GM10266 (cell line): ENCODE measurements around the gene BCAS4.
"Not testable (repeated sequence)": the region's sequence is repeated elsewhere in the genome, so short reads cannot be mapped to it uniquely, and the experiment has no call there.

Source experiments
- DNase-seq: peaks from one replicate; pipeline ENCODE4 v3.0.0; 2012; ENCODE audit errors: extremely low spot score
- TF ChIP-seq, protein P1 (sequence below): IDR thresholded peaks from 2 replicates; pipeline ENCODE4 v1.5.1; 2012; ENCODE audit warnings: mild to moderate bottlenecking, low read depth; ENCODE audit not compliant: control insufficient read depth, insufficient read depth; ENCODE audit errors: missing control alignments

Gene BCAS4

DNA sequence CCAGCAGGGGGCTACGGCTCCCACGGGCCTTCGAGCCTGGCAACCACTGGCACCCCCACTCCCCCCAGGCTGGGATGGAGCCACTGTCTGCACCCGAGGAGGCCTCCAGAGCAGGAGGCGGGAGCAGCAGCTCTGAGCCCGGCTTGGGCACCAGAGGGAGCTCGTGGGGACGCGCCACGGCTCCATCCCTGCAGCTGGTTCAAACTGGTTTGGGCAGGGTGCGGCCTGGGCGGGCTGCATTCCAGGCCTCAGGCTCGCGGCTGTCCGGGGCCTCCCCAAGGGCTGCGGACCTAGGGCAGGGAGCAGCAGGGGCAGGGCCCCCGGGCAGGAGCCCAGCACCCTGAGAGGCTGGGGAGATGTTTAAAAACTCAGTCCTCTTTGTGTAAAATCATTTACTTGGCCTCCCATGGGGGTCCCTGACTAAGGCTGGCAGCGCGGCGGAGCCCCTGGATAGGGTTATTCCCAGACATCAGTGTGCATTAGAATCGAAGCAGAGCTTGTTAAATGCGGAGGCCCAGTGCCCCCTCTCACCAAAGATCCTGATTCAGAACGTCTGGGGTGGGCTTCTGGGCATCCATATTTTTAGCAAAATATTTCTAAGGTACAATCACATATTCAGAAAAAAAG is 4.1 kb upstream of the BCAS4 start:
- TF ChIP-seq, protein P1, sequence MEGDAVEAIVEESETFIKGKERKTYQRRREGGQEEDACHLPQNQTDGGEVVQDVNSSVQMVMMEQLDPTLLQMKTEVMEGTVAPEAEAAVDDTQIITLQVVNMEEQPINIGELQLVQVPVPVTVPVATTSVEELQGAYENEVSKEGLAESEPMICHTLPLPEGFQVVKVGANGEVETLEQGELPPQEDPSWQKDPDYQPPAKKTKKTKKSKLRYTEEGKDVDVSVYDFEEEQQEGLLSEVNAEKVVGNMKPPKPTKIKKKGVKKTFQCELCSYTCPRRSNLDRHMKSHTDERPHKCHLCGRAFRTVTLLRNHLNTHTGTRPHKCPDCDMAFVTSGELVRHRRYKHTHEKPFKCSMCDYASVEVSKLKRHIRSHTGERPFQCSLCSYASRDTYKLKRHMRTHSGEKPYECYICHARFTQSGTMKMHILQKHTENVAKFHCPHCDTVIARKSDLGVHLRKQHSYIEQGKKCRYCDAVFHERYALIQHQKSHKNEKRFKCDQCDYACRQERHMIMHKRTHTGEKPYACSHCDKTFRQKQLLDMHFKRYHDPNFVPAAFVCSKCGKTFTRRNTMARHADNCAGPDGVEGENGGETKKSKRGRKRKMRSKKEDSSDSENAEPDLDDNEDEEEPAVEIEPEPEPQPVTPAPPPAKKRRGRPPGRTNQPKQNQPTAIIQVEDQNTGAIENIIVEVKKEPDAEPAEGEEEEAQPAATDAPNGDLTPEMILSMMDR = peak; percentile 94
- DNase-seq = peak; percentile 87

DNA sequence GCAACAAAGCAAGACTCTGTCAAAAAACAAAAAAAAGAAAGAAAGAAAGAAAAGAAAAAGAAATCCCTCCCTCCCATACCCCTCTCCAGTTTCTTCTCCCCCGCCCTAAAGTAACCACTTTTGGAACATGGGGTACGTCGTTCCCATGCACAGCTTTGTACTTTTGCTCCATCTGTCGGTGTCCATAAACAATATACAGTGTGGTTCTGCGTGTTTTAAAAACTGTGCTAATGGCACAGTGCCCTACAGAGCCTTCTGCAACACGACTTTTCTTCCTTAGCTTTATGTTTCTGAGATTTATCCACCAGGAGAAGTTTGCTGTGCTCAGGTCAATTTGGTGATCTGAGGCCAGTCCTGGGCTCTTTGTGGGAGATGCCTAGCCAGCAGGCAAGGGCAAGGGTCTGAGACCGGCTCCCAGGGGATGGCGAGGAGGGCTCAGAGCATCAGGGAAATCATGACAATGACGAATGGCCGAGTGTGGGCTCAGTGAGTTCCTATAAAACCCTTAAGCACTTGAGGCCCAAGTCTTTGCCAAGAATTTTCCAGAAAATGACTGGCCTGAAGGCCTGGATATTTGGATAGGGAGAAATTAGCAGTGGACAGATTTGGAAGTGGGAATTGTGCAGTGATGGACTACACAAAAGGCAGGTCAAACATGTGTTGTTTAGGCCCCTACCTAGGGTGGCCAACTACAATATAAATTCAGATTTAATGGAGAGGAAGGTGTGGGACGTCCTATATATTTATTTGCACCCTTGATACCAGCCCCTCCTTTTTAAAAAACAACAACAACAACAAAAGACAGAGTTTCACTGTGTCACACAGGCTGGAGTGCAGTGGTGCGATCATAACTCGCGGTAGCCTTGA is 1.9 kb upstream of the BCAS4 start:
- no peak for DNase-seq
- TF ChIP-seq, protein P1 = no peak

DNA sequence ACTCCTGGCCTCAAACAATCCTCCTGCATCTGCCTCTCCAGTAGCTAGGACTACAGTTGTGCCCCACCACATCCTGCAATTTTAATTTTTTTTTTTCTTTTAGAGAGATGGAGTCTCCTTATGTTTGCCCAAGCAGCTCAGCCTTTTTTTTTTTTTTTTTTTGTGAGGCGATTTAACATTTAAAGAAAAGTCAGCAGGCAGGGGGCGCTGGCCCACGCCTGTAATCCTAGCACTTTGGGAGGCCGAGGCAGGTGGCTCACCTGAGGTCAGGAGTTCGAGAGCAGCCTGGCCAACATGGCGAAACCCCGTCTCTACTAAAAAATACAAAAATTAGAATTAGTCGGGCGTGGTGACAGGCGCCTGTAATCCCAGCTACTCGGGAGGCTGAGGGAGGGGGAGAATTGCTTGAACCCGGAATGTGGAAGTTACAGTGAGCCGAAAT is 1.3 kb upstream of the BCAS4 start:
- not testable (repeated sequence) for DNase-seq

DNA sequence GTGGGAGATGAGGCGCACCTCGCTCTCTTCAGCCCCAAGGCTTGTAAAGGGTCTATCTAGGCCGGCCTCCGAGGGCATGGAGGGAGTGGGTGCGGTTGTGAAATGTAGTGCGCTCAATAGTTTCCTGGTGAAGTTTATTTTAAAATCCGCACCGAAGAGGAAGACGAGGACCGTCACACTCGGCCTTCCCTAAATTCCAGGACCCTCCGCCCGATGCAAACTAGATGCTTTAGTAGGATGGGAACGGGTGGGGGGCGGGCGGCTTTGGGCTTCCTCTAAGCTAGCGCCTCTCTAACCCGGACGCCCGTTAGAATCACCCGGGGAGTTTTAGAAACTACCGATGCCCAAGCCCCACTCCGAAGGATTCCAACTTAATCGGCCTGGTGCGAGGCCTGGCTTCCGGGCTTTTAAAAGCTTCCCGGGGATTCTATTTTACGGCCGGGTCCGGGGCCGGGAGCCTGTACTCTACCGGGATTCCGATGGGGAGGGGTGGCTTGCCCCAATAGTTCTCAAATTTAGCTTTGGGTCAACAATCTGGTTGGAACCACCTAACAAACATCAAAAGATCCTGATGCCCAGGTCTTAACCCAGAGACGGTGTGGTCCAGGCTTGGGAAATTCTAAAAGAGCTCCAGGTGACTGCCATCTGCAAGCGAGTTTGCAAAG is 548 bp upstream of the BCAS4 start:
- TF ChIP-seq, protein P1 = no peak
- DNase-seq = peak; percentile 33

More for the DNA sequence above, 1.3 kb upstream of the BCAS4 start:
- TF ChIP-seq, protein P1 = peak; percentile 51

DNA sequence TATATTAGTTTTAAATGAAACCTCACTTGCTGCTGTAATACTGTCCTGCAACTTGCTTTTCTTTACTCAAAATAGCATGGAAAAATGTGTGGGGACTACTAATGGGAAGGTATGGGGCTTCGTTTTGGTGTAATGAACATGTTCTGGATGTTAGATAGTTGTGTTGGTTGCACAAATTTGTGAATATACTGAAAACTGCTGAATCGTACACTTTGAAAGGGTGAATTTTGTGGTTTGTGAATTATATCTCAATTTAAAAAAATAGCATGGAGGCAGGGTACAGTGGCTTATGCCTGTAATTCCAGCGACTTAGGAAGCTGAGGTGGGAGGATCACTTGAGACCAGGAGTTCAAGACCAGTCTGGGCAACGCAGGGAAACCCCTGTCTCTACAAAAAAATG is 2.3 kb downstream of the BCAS4 start:
- no peak for DNase-seq
- TF ChIP-seq, protein P1 = no peak

DNA sequence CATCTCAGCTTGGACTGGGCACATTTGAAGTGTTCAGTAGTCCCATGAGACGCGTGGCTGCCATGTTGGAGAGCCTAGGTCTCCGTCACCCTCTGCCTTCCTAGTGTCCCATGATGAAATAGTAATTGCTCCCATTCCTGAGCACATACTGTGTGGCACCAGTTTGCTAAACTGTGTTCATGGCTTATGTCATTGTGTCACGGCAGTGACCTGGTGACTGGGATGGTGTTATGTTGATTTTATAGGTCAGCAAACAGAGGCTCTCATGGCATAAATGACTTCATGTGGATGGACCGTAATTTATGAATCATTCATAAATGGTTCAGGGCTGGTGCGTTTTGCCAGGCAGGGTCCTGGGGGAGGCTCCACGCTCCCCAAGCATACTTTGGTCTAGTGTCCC is 3.8 kb downstream of the BCAS4 start:
- TF ChIP-seq, protein P1 = no peak
- no peak for DNase-seq
